ENCODE results near the gene SLC15A3. TPM values are rescaled to one million over a fixed set of nuclear protein-coding genes. Genes with fewer than 3 reads are reported as not detected.

Gene SLC15A3
- total RNA-seq, 1 donor from 2014 or later = 3.5 TPM

DNA sequence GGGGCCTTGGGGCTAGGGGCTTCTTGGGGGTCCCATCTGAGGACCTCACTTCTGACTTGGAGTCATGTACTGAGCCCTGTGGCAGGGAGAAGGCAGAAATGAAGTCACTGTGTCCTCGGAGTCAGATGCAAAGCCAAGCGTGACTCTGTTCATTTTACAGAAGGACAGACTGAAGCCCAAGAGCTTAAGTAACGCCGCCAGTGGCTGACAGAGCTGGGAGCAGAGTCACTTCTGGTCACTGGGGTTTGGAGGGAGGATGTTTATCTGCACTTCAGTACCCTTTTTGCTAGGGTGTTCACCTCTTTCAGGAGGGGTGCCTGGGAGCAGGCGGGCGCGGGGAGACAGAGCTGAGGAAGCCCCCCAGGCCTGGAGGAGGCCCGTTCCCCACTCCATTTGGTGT is 30.2 kb upstream of the SLC15A3 start:
- H3K27ac Mint-ChIP-seq = no peak overlapping the region
- no peaks in the 10 kb centered on the region for H3K9me3 Mint-ChIP-seq
- H3K4me3 Mint-ChIP-seq = no peak overlapping the region
- TF ChIP-seq, protein P1, sequence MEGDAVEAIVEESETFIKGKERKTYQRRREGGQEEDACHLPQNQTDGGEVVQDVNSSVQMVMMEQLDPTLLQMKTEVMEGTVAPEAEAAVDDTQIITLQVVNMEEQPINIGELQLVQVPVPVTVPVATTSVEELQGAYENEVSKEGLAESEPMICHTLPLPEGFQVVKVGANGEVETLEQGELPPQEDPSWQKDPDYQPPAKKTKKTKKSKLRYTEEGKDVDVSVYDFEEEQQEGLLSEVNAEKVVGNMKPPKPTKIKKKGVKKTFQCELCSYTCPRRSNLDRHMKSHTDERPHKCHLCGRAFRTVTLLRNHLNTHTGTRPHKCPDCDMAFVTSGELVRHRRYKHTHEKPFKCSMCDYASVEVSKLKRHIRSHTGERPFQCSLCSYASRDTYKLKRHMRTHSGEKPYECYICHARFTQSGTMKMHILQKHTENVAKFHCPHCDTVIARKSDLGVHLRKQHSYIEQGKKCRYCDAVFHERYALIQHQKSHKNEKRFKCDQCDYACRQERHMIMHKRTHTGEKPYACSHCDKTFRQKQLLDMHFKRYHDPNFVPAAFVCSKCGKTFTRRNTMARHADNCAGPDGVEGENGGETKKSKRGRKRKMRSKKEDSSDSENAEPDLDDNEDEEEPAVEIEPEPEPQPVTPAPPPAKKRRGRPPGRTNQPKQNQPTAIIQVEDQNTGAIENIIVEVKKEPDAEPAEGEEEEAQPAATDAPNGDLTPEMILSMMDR (conservative IDR thresholded peaks at IDR 0.05) = no peak
- H3K27me3 Mint-ChIP-seq = no peaks in the 10 kb centered on the region
- no peaks in the 10 kb centered on the region for H3K36me3 Mint-ChIP-seq
- no peaks in the 10 kb centered on the region for H3K4me1 Mint-ChIP-seq (ENCODE audit: unreplicated experiment)
- DNase-seq (ENCODE audit: extremely low spot score, unreplicated experiment) = no peak

GRCh38 chr11:60981515-60981914 is 29.5 kb upstream of the SLC15A3 start:
- TF ChIP-seq, protein P1 (conservative IDR thresholded peaks at IDR 0.05) = no peak
- H3K4me3 Mint-ChIP-seq = no peak overlapping the region
- H3K4me1 Mint-ChIP-seq (ENCODE audit: unreplicated experiment) = no peaks in the 10 kb centered on the region
- DNase-seq (ENCODE audit: extremely low spot score, unreplicated experiment) = no peak
- H3K27ac Mint-ChIP-seq = no peak overlapping the region
- H3K27me3 Mint-ChIP-seq = no peaks in the 10 kb centered on the region
- H3K36me3 Mint-ChIP-seq = no peaks in the 10 kb centered on the region
- no peaks in the 10 kb centered on the region for H3K9me3 Mint-ChIP-seq

GRCh38 chr11:60978546-60979380 is 26.8 kb upstream of the SLC15A3 start:
- no peak overlapping the region for H3K27ac Mint-ChIP-seq
- no peak for DNase-seq (ENCODE audit: extremely low spot score, unreplicated experiment)
- no peaks in the 10 kb centered on the region for H3K4me1 Mint-ChIP-seq (ENCODE audit: unreplicated experiment)
- no peak overlapping the region for H3K4me3 Mint-ChIP-seq
- no peaks in the 10 kb centered on the region for H3K27me3 Mint-ChIP-seq
- no peaks in the 10 kb centered on the region for H3K36me3 Mint-ChIP-seq
- no peaks in the 10 kb centered on the region for H3K9me3 Mint-ChIP-seq
- TF ChIP-seq, protein P1 (conservative IDR thresholded peaks at IDR 0.05) = no peak

GRCh38 chr11:60977836-60978235 is 25.9 kb upstream of the SLC15A3 start:
- TF ChIP-seq, protein P1 (conservative IDR thresholded peaks at IDR 0.05) = no peak
- Mint-ChIP-seq H3K9me3 (no peaks in the 10 kb centered on the region), H3K4me1 (ENCODE audit: unreplicated experiment) (no peaks in the 10 kb centered on the region), H3K27me3 (no peaks in the 10 kb centered on the region), H3K27ac (no peak overlapping the region), H3K36me3 (no peaks in the 10 kb centered on the region), H3K4me3 (no peak overlapping the region)
- no peak for DNase-seq (ENCODE audit: extremely low spot score, unreplicated experiment)

DNA sequence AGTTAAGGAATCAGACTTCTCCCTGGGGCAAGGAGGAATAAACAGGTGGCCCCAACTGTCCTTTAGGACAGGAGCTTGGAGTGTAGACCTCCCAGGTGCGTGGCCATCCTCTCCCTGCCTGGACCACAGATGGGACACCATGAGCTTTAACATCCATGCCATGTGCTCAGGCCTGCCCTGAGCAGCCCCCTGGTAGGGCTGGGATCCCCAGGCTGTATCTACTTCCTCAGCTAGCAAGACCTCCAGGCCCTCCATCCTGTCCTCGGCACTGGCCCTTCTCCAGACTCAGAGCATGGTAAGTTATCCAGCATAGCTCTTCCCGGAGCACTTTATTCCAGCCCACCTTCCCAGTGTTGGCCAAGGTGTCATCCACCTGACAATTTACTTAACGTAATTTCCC is 25.2 kb upstream of the SLC15A3 start:
- no peaks in the 10 kb centered on the region for H3K27me3 Mint-ChIP-seq
- H3K9me3 Mint-ChIP-seq = no peaks in the 10 kb centered on the region
- TF ChIP-seq, protein P1 (conservative IDR thresholded peaks at IDR 0.05) = no peak
- H3K4me3 Mint-ChIP-seq = no peak overlapping the region
- no peaks in the 10 kb centered on the region for H3K36me3 Mint-ChIP-seq
- H3K27ac Mint-ChIP-seq = no peak overlapping the region
- no peak for DNase-seq (ENCODE audit: extremely low spot score, unreplicated experiment)
- H3K4me1 Mint-ChIP-seq (ENCODE audit: unreplicated experiment) = no peaks in the 10 kb centered on the region

Measured in type B pancreatic cell (in vitro differentiated cells).